ENCODE results near the gene TMEM255B.

The TMEM255B gene

GRCh38 chr13:113804017-113804702, 45.1 kb downstream of the TMEM255B start:
- no peak for DNase-seq (ENCODE audit: low spot score)

GRCh38 chr13:113804703-113805430, 45.8 kb downstream of the TMEM255B start:
- no peak for DNase-seq (ENCODE audit: low spot score)

- no peak for DNase-seq (ENCODE audit: low spot score)
Measured at GRCh38 chr13:113805431-113806103, 46.5 kb downstream of the TMEM255B start.

GRCh38 chr13:113806104-113806471, 47.1 kb downstream of the TMEM255B start:
- no peak for DNase-seq (ENCODE audit: low spot score)

- no peak for DNase-seq (ENCODE audit: low spot score)
Measured at GRCh38 chr13:113806526-113806925, 47.5 kb downstream of the TMEM255B start.

- DNase-seq (ENCODE audit: low spot score), result no peak
Measured at GRCh38 chr13:113808058-113808834, 49.2 kb downstream of the TMEM255B start.

GRCh38 chr13:113809934-113810333, 50.9 kb downstream of the TMEM255B start:
- DNase-seq (ENCODE audit: low spot score), result no peak

GRCh38 chr13:113810640-113811039, 51.6 kb downstream of the TMEM255B start:
- no peak for DNase-seq (ENCODE audit: low spot score)

GRCh38 chr13:113811081-113811928, 52.3 kb downstream of the TMEM255B start:
- no peak for DNase-seq (ENCODE audit: low spot score)

GRCh38 chr13:113812178-113813040, 53.4 kb downstream of the TMEM255B start:
- no peak for DNase-seq (ENCODE audit: low spot score)

- no peak for DNase-seq (ENCODE audit: low spot score)
Measured at GRCh38 chr13:113813070-113813748, 54.2 kb downstream of the TMEM255B start.

GRCh38 chr13:113813749-113814434, 54.9 kb downstream of the TMEM255B start:
- DNase-seq (ENCODE audit: low spot score), result no peak

GRCh38 chr13:113814435-113814821, 55.4 kb downstream of the TMEM255B start:
- DNase-seq (ENCODE audit: low spot score), result no peak

- DNase-seq (ENCODE audit: low spot score), result peak; percentile 64
Measured at GRCh38 chr13:113815151-113816058, 56.4 kb downstream of the TMEM255B start.

- DNase-seq (ENCODE audit: low spot score), result no peak
Measured at GRCh38 chr13:113816254-113816929, 57.4 kb downstream of the TMEM255B start.

- peak; percentile 81 for DNase-seq (ENCODE audit: low spot score)
Measured at GRCh38 chr13:113816946-113817859, 58.2 kb downstream of the TMEM255B start.

All from activated CD4-positive, alpha-beta T cell treated with anti-CD3 and anti-CD28 coated beads, Interleukin-2, Interleukin-4, amounts not matched to agents 100 ng/mL and 50 ng/mL, durations not matched to agents 16 hours and 8 hours (primary cell).